Karpas-422 (cell line): ENCODE data around the gene AKAP10. TPM values are rescaled to one million over a fixed set of nuclear protein-coding genes. Genes with fewer than 3 reads are reported as not detected.
"Not testable (repeated sequence)": the region's sequence is repeated elsewhere in the genome, so short reads cannot be mapped to it uniquely, and the experiment has no call there.

Source experiments
- DNase-seq: peaks from one replicate; pipeline ENCODE4 v3.0.0-alpha.2; 2015
- H2AFZ ChIP-seq: fragments of 200-600 bp; sonication (generic); 2 replicates; pipeline ENCODE4 v1.6.1; 2014; ENCODE audit warnings: antibody characterized with exemption, low read length, mixed read lengths
- H3K27ac ChIP-seq: fragments of 200-600 bp; sonication (generic); 2 replicates; pipeline ENCODE4 v1.5.1; 2014; ENCODE audit warnings: mild to moderate bottlenecking, low read length, moderate library complexity
- H3K27me3 ChIP-seq: fragments of 200-600 bp; sonication (generic); 2 replicates; pipeline ENCODE4 v1.6.1; 2014; ENCODE audit warnings: low read length, mixed read lengths
- H3K36me3 ChIP-seq: fragments of 200-600 bp; sonication (generic); 2 replicates; pipeline ENCODE4 v1.6.1; 2014; ENCODE audit warnings: low read length, mixed read lengths; ENCODE audit not compliant: insufficient read depth
- H3K4me1 ChIP-seq: fragments of 200-600 bp; sonication (generic); 2 replicates; pipeline ENCODE4 v1.6.1; 2014; ENCODE audit warnings: mild to moderate bottlenecking, low read length, mixed read lengths
- H3K4me2 ChIP-seq: fragments of 200-600 bp; sonication (generic); 2 replicates; pipeline ENCODE4 v1.6.1; 2014; ENCODE audit warnings: low read length, low read depth, mild to moderate bottlenecking; ENCODE audit not compliant: poor library complexity, severe bottlenecking
- H3K4me3 ChIP-seq: fragments of 200-600 bp; sonication (generic); 2 replicates; pipeline ENCODE4 v1.5.1; 2014; ENCODE audit warnings: mild to moderate bottlenecking, antibody characterized with exemption, low read length, mixed read lengths
- H3K79me2 ChIP-seq: fragments of 200-600 bp; sonication (generic); 2 replicates; pipeline ENCODE4 v1.6.1; 2014; ENCODE audit warnings: mild to moderate bottlenecking, low read length, mixed read lengths
- H3K9ac ChIP-seq: fragments of 200-600 bp; sonication (generic); 2 replicates; pipeline ENCODE4 v1.6.0; 2014; ENCODE audit warnings: low read length
- H3K9me2 ChIP-seq: fragments of 200-600 bp; sonication (generic), shearing (Covaris generic); replicated peaks from 2 replicates; pipeline ENCODE4 v1.6.0; 2014; ENCODE audit warnings: mild to moderate bottlenecking, low read length, moderate library complexity; ENCODE audit not compliant: insufficient read depth
- H3K9me3 ChIP-seq: fragments of 300-700, 200-600 bp; sonication (generic); 2 replicates; pipeline ENCODE4 v1.6.1; 2014; ENCODE audit warnings: low read length, mixed read lengths
- H4K20me1 ChIP-seq: fragments of 200-600 bp; sonication (generic); 2 replicates; pipeline ENCODE4 v1.6.1; 2014; ENCODE audit warnings: mild to moderate bottlenecking, antibody characterized with exemption, low read length, low read depth; ENCODE audit not compliant: insufficient read depth
- small RNA-seq: library from RNA; depleted of rRNA; stranded (forward); fragments of <200 nt; gene quantifications from one replicate; pipeline ENCODE3, GENCODE V24; 2014
- total RNA-seq: library from RNA; depleted of rRNA; stranded (reverse); fragments of >200 nt; shearing (Covaris generic); gene quantifications from 2 replicates; pipeline ENCODE4 v1.2.3, GENCODE V29; 2014; ENCODE audit warnings: low replicate concordance; rRNA removed

The AKAP10 gene
- total RNA-seq, 1 experiment from 2014 or later, result 31.1 TPM

GRCh38 chr17:19865021-19865420 is 112.6 kb downstream of the AKAP10 start:
- no peak overlapping the region for H3K4me3 ChIP-seq
- H2AFZ ChIP-seq, result no peak overlapping the region
- H3K9me3 ChIP-seq, result no peaks in the 10 kb centered on the region
- no peaks in the 10 kb centered on the region for H3K27me3 ChIP-seq
- no peak overlapping the region for H3K4me2 ChIP-seq
- no peaks in the 10 kb centered on the region for H3K9me2 ChIP-seq
- H3K79me2 ChIP-seq, result no peaks in the 10 kb centered on the region
- H3K27ac ChIP-seq, result no peak overlapping the region
- H3K36me3 ChIP-seq, result no peaks in the 10 kb centered on the region
- H3K4me1 ChIP-seq, result no peaks in the 10 kb centered on the region
- H4K20me1 ChIP-seq, result no peaks in the 10 kb centered on the region
- no peak overlapping the region for H3K9ac ChIP-seq
- DNase-seq, result no peak

- not testable (repeated sequence) for H3K4me2 ChIP-seq, H3K9me2 ChIP-seq, H3K4me1 ChIP-seq, H3K9me3 ChIP-seq, DNase-seq, H2AFZ ChIP-seq, H3K4me3 ChIP-seq, H3K27ac ChIP-seq, H4K20me1 ChIP-seq, H3K36me3 ChIP-seq, H3K79me2 ChIP-seq, H3K9ac ChIP-seq, H3K27me3 ChIP-seq
These were observed 116.9 kb downstream of the AKAP10 start for GRCh38 chr17:19860647-19861177.

GRCh38 chr17:19857640-19858039 is 120.0 kb downstream of the AKAP10 start:
- H3K9me2 ChIP-seq, result no peaks in the 10 kb centered on the region
- no peak overlapping the region for H3K4me2 ChIP-seq

More at GRCh38 chr17:19857640-19858039, 120.0 kb downstream of the AKAP10 start:
- no peak for DNase-seq
- no peaks in the 10 kb centered on the region for H3K4me1 ChIP-seq
- H4K20me1 ChIP-seq, result no peaks in the 10 kb centered on the region
- no peak overlapping the region for H3K27ac ChIP-seq
- H3K9ac ChIP-seq, result no peak overlapping the region
- H3K27me3 ChIP-seq, result no peaks in the 10 kb centered on the region
- no peaks in the 10 kb centered on the region for H3K36me3 ChIP-seq
- H3K4me3 ChIP-seq, result no peak overlapping the region
- H3K79me2 ChIP-seq, result no peaks in the 10 kb centered on the region
- H2AFZ ChIP-seq, result no peak overlapping the region
- no peaks in the 10 kb centered on the region for H3K9me3 ChIP-seq

Small RNA genes within 50 kb of the gene (small RNA-seq; reads per million reads assigned to genes)
- not detected for gene AC015726.2

Other genes with a start within 250 kb of the AKAP10 start
- gene ALDH3A1, start 229.5 kb downstream of the AKAP10 start, total RNA-seq, result not detected in 2 replicates
- gene ULK2, start 109.9 kb downstream of the AKAP10 start, total RNA-seq, result not detected in 2 replicates
- gene SPECC1, start 31.5 kb upstream of the AKAP10 start, total RNA-seq, result 0.04 TPM in 1 of 2 replicates, not detected in the other